Stimulated activated CD8-positive, alpha-beta memory T cell treated with anti-CD3 and anti-CD28 coated beads, Interleukin-15, amount 100 ng/mL, for 24 hours (primary cell): ENCODE data around the gene ROCK2.
"Not testable (repeated sequence)": the region's sequence is repeated elsewhere in the genome, so short reads cannot be mapped to it uniquely, and the experiment has no call there.

Source experiments
- DNase-seq: peaks from one replicate; pipeline ENCODE4 v3.0.0-alpha.2; 2020; ENCODE audit warnings: low read depth

The ROCK2 gene

GRCh38 chr2:11179899-11180298, 164.5 kb downstream of the ROCK2 start:
- no peak for DNase-seq

GRCh38 chr2:11179196-11179595, 165.2 kb downstream of the ROCK2 start:
- no peak for DNase-seq

- DNase-seq = no peak
Observed at GRCh38 chr2:11177871-11178690, 166.4 kb downstream of the ROCK2 start.

- DNase-seq = no peak
Observed at GRCh38 chr2:11175293-11175795, 169.1 kb downstream of the ROCK2 start.

- no peak for DNase-seq
Observed at GRCh38 chr2:11174222-11174621, 170.2 kb downstream of the ROCK2 start.

- DNase-seq = no peak
Observed at GRCh38 chr2:11169333-11169732, 175.1 kb downstream of the ROCK2 start.

GRCh38 chr2:11168488-11168887, 175.9 kb downstream of the ROCK2 start:
- no peak for DNase-seq

GRCh38 chr2:11166476-11166875, 178.0 kb downstream of the ROCK2 start:
- DNase-seq = no peak

- not testable (repeated sequence) for DNase-seq
Observed at GRCh38 chr2:11165046-11165445, 179.4 kb downstream of the ROCK2 start.

GRCh38 chr2:11163439-11164317, 180.8 kb downstream of the ROCK2 start:
- DNase-seq = no peak

- no peak for DNase-seq
Observed at GRCh38 chr2:11161747-11162146, 182.7 kb downstream of the ROCK2 start.

- DNase-seq = no peak
Observed at GRCh38 chr2:11160731-11161455, 183.5 kb downstream of the ROCK2 start.

- no peak for DNase-seq
Observed at GRCh38 chr2:11160256-11160655, 184.2 kb downstream of the ROCK2 start.

GRCh38 chr2:11159574-11160170, 184.8 kb downstream of the ROCK2 start:
- DNase-seq = no peak

- no peak for DNase-seq
Observed at GRCh38 chr2:11158916-11159573, 185.4 kb downstream of the ROCK2 start.

- DNase-seq = no peak
Observed at GRCh38 chr2:11157731-11158130, 186.7 kb downstream of the ROCK2 start.

GRCh38 chr2:11157296-11157695, 187.1 kb downstream of the ROCK2 start:
- DNase-seq = no peak

- no peak for DNase-seq
Observed at GRCh38 chr2:11156396-11157075, 187.9 kb downstream of the ROCK2 start.

GRCh38 chr2:11155381-11156035, 188.9 kb downstream of the ROCK2 start, which contains the start of gene SLC66A3:
SLC66A3 (plus strand) TSS chr2:11155467; CDS start chr2:11155547, 80 bp downstream.
- DNase-seq = no peak

- DNase-seq = peak; percentile 96
Observed at GRCh38 chr2:11154923-11155380, 189.5 kb downstream of the ROCK2 start.
